HepG2 (cell line): Measurements from ENCODE around the gene GPER1. TPM values are rescaled to one million over a fixed set of nuclear protein-coding genes. Genes with fewer than 3 reads are reported as not detected.

Experiments
- ATAC-seq: fragments of 200-7000 bp; cut with Tn5 transposase; 3 replicates; pipeline ENCODE4 v1.9.1; 2020; ENCODE audit warnings: mild to moderate bottlenecking, moderate library complexity
- BruUV-seq: library from RNA; stranded (reverse); fragments of 400-500 nt; replicated peaks from 2 replicates; lab custom pipeline; 2021; lab: Mats Ljungman, UMichigan
- CTCF ChIA-PET: fragments of 300-600 bp; formaldehyde crosslinking; extraction: SDS; loops from one replicate; lab custom pipeline; 2021; ENCODE audit warnings: low total read pairs, inconsistent platforms, low intra/inter-chr PET ratio; lab: Yijun Ruan, JAX
- POLR2A ChIA-PET: fragments of 350-600 bp; sonication (Branson Sonifier 250); formaldehyde crosslinking; loops from one replicate; lab custom pipeline; 2020; ENCODE audit warnings: antibody characterized with exemption, inconsistent platforms; lab: Yijun Ruan, JAX
- DNase-seq: peaks from one replicate; pipeline ENCODE4 v3.0.0-alpha.2; 2015; ENCODE audit warnings: low spot score
- FAIRE-seq: peaks from 3 replicates; lab custom pipeline; 2011; peaks lifted over from hg19 to GRCh38; lab: Jason Lieb, UNC
- H2AFZ ChIP-seq: one replicate; pipeline ENCODE4 v1.6.1; 2011; ENCODE audit warnings: low read length, inconsistent platforms
- H3K27ac ChIP-seq: fragments of 300-600 bp; 3 replicates; pipeline ENCODE4 v1.8.0; 2011; ENCODE audit warnings: mixed run types, mild to moderate bottlenecking, mixed read lengths, low read length, inconsistent platforms; ENCODE audit not compliant: insufficient read depth; ENCODE audit errors: extremely low read length
- H3K27me3 ChIP-seq, 2 experiments: fragments of 200-600 bp in 1 of 2; 2 replicates in 1 of 2; 3 replicates in 1 of 2; pipeline versions ENCODE4 v1.6.0 to v1.8.0; 2011; ENCODE audit warnings: low read length in 2 of 2, mild to moderate bottlenecking in 2 of 2, moderate library complexity in 2 of 2, inconsistent platforms in 1 of 2; ENCODE audit not compliant: insufficient read depth in 2 of 2, control insufficient read depth in 1 of 2
- H3K36me3 ChIP-seq, 2 experiments: fragments of 200-600 bp in 1 of 2; replicated peaks in 1 of 2; 2 replicates in 1 of 2; 3 replicates in 1 of 2; pipeline versions ENCODE4 v1.5.1 to v1.8.0; 2011; ENCODE audit warnings: low read length in 2 of 2, inconsistent platforms in 1 of 2; ENCODE audit not compliant: insufficient read depth in 2 of 2, control insufficient read depth in 1 of 2
- H3K4me1 ChIP-seq: 2 replicates; pipeline ENCODE4 v1.5.1; 2012; ENCODE audit warnings: low read length, inconsistent platforms; ENCODE audit not compliant: insufficient read depth
- H3K4me2 ChIP-seq: 2 replicates; pipeline ENCODE4 v1.6.0; 2011; ENCODE audit warnings: low read depth, low read length, inconsistent platforms
- H3K4me3 ChIP-seq, 3 experiments: fragments of 200-600 bp in 1 of 3; sonication (generic), shearing (Covaris generic) in 1 of 3; replicated peaks in 1 of 3; 2 replicates each; pipeline ENCODE4 v1.5.1; 2011 to 2016; ENCODE audit warnings: low read length in 3 of 3, inconsistent platforms in 2 of 3, low read depth in 2 of 3, mild to moderate bottlenecking in 2 of 3, control low read depth in 1 of 3, mixed read lengths in 1 of 3; ENCODE audit not compliant: insufficient read depth in 1 of 3
- H3K79me2 ChIP-seq: one replicate; pipeline ENCODE4 v1.6.1; 2011; ENCODE audit warnings: low read length, inconsistent platforms; ENCODE audit not compliant: insufficient read depth
- H3K9ac ChIP-seq: 2 replicates; pipeline ENCODE4 v1.6.0; 2011; ENCODE audit warnings: mild to moderate bottlenecking, low read depth, low read length, inconsistent platforms; ENCODE audit not compliant: insufficient read depth
- H3K9me3 ChIP-seq: 2 replicates; pipeline ENCODE4 v1.5.1; 2012; ENCODE audit warnings: mild to moderate bottlenecking, low read length
- H4K20me1 ChIP-seq: 2 replicates; pipeline ENCODE4 v1.6.0; 2011; ENCODE audit warnings: inconsistent platforms, mild to moderate bottlenecking, low read length, moderate library complexity; ENCODE audit not compliant: insufficient read depth
- ZNF263 ChIP-seq: sonication (generic); formaldehyde crosslinking; IDR thresholded peaks from 2 replicates; pipeline ENCODE4 v1.4.0; 2020; ENCODE audit warnings: missing genetic modification reagents
- WGBS: methylation state at CpG from one replicate; pipeline ENCODE4 v1.1.6; 2017; ENCODE audit warnings: low lambda C conversion rate; 5-methylcytosine and 5-hydroxymethylcytosine counted together
- in situ Hi-C: cut with HindIII; loops from 2 replicates; pipeline ENCODE4 v1.10.0; 2017; ENCODE audit warnings: low pct_unique_long_range_greater_than_20kb; ENCODE audit not compliant: extremely low pct_ligation_motif_present
- intact Hi-C: fragments of 100-400 bp; cut with micrococcal nuclease; formaldehyde crosslinking; loops from one replicate; pipeline ENCODE4 v1.10.0; 2022; ENCODE audit not compliant: unreplicated experiment
- polyA plus RNA-seq, 8 experiments: library from polyadenylated mRNA; depleted of rRNA in 3 of 8; stranded (reverse) in 7 of 8; unstranded in 1 of 8; fragments of >200 nt; fragmentation: Illumina TruSeq in 4 of 8; extraction: Trizol in 4 of 8; gene quantifications; 2 replicates each; pipeline versions ENCODE4 v1.2.1 to v1.2.3, GENCODE V29; 2011 to 2016; ENCODE audit warnings: low read depth in 4 of 8, missing spikeins in 1 of 8, mixed read lengths in 1 of 8; ENCODE audit not compliant: insufficient read depth in 1 of 8
- total RNA-seq, 5 experiments: library from RNA; depleted of rRNA; stranded (reverse); fragments of >200 nt; fragmentation: Illumina TruSeq; extraction: Trizol; gene quantifications; 2 replicates each; pipeline ENCODE4 v1.2.3, GENCODE V29; 2016; ENCODE audit warnings: low read depth in 1 of 5
- TF ChIP-seq, protein P1 (sequence below): sonication (generic); formaldehyde crosslinking; IDR thresholded peaks from 2 replicates; pipeline ENCODE4 v1.5.1; 2020; ENCODE audit warnings: mild to moderate bottlenecking, missing genetic modification reagents, borderline replicate concordance

GPER1 gene
- total and polyA plus RNA-seq, 2 of the 13 experiments (the other 11 are each of a cell fraction or from before 2014, with no cell fraction given), result 12.7 to 19.7 TPM

- BruUV-seq, result no TSS peak
- TF ChIP-seq, protein P1, sequence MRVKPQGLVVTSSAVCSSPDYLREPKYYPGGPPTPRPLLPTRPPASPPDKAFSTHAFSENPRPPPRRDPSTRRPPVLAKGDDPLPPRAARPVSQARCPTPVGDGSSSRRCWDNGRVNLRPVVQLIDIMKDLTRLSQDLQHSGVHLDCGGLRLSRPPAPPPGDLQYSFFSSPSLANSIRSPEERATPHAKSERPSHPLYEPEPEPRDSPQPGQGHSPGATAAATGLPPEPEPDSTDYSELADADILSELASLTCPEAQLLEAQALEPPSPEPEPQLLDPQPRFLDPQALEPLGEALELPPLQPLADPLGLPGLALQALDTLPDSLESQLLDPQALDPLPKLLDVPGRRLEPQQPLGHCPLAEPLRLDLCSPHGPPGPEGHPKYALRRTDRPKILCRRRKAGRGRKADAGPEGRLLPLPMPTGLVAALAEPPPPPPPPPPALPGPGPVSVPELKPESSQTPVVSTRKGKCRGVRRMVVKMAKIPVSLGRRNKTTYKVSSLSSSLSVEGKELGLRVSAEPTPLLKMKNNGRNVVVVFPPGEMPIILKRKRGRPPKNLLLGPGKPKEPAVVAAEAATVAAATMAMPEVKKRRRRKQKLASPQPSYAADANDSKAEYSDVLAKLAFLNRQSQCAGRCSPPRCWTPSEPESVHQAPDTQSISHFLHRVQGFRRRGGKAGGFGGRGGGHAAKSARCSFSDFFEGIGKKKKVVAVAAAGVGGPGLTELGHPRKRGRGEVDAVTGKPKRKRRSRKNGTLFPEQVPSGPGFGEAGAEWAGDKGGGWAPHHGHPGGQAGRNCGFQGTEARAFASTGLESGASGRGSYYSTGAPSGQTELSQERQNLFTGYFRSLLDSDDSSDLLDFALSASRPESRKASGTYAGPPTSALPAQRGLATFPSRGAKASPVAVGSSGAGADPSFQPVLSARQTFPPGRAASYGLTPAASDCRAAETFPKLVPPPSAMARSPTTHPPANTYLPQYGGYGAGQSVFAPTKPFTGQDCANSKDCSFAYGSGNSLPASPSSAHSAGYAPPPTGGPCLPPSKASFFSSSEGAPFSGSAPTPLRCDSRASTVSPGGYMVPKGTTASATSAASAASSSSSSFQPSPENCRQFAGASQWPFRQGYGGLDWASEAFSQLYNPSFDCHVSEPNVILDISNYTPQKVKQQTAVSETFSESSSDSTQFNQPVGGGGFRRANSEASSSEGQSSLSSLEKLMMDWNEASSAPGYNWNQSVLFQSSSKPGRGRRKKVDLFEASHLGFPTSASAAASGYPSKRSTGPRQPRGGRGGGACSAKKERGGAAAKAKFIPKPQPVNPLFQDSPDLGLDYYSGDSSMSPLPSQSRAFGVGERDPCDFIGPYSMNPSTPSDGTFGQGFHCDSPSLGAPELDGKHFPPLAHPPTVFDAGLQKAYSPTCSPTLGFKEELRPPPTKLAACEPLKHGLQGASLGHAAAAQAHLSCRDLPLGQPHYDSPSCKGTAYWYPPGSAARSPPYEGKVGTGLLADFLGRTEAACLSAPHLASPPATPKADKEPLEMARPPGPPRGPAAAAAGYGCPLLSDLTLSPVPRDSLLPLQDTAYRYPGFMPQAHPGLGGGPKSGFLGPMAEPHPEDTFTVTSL (CRISPR knock-in tag), result no peak
- TF ChIP-seq ZNF263 (CRISPR knock-in tag), result peak; percentile 97
- Histone ChIP-seq H3K36me3 (no peaks in the 10 kb centered on the region), H3K4me3 (no peak overlapping the region), H3K4me1 (peaks cover 35% of the 10 kb centered on the region), H3K27me3 (no peaks in the 10 kb centered on the region), H3K9me3 (no peaks in the 10 kb centered on the region), H4K20me1 (no peaks in the 10 kb centered on the region), H3K4me2 (no peak overlapping the region), H2AFZ (no peak overlapping the region), H3K79me2 (no peaks in the 10 kb centered on the region), H3K27ac (no peak overlapping the region), H3K9ac (no peak overlapping the region)
- FAIRE-seq (no peak), ATAC-seq (no peak), DNase-seq (no peak)
- ChIA-PET POLR2A (no interaction called here), CTCF (no interaction called here)
- in situ Hi-C loops (no loop called here), intact Hi-C loops (no loop called here)
- WGBS, result 90% methylated on average over 23 of the region's 27 CpGs
Observed at GRCh38 chr7:1076184-1077072, 11.5 kb upstream of the GPER1 start.
